AG08395 (cell line): ENCODE measurements around the gene AKR1C1.
"Not testable (repeated sequence)": the region's sequence is repeated elsewhere in the genome, so short reads cannot be mapped to it uniquely, and the experiment has no call there.

Experiments
- DNase-seq: peaks from one replicate; pipeline ENCODE4 v3.0.0; 2012; ENCODE audit warnings: mixed read lengths, low spot score

AKR1C1 gene

GRCh38 chr10:4983615-4984216 is 20.5 kb downstream of the AKR1C1 start:
- DNase-seq, result no peak

- DNase-seq, result no peak
Measured at GRCh38 chr10:4984223-4984622, 21.0 kb downstream of the AKR1C1 start.

GRCh38 chr10:4984971-4985594 is 21.9 kb downstream of the AKR1C1 start:
- DNase-seq, result peak; percentile 15

- not testable (repeated sequence) for DNase-seq
Measured at GRCh38 chr10:4988000-4988641, 24.9 kb downstream of the AKR1C1 start.

- no peak for DNase-seq
Measured at GRCh38 chr10:4990217-4990616, 27.0 kb downstream of the AKR1C1 start.

GRCh38 chr10:4991463-4991862 is 28.2 kb downstream of the AKR1C1 start:
- not testable (repeated sequence) for DNase-seq

GRCh38 chr10:4992564-4992963 is 29.3 kb downstream of the AKR1C1 start:
- DNase-seq, result not testable (repeated sequence)

- not testable (repeated sequence) for DNase-seq
Measured at GRCh38 chr10:4994260-4994659, 31.0 kb downstream of the AKR1C1 start.

- DNase-seq, result no peak
Measured at GRCh38 chr10:4998671-4999070, 35.5 kb downstream of the AKR1C1 start.

- no peak for DNase-seq
Measured at GRCh38 chr10:5002013-5002727, 39.0 kb downstream of the AKR1C1 start.

- DNase-seq, result not testable (repeated sequence)
Measured at GRCh38 chr10:5003127-5004029, 40.2 kb downstream of the AKR1C1 start, which contains the start of gene AKR1C2. AKR1C2 (minus strand) TSS chr10:5003857; CDS start chr10:5003835, 22 bp downstream.

GRCh38 chr10:5004030-5004385 is 40.8 kb downstream of the AKR1C1 start:
- not testable (repeated sequence) for DNase-seq

- not testable (repeated sequence) for DNase-seq
Measured at GRCh38 chr10:5004501-5004900, 41.3 kb downstream of the AKR1C1 start.

- not testable (repeated sequence) for DNase-seq
Measured at GRCh38 chr10:5008857-5009548, 45.8 kb downstream of the AKR1C1 start.

- DNase-seq, result not testable (repeated sequence)
Measured at GRCh38 chr10:5010043-5010442, 46.8 kb downstream of the AKR1C1 start.

- DNase-seq, result not testable (repeated sequence)
Measured at GRCh38 chr10:5011392-5011791, 48.2 kb downstream of the AKR1C1 start.

- DNase-seq, result no peak
Measured at GRCh38 chr10:5012595-5012994, 49.4 kb downstream of the AKR1C1 start.

- DNase-seq, result no peak
Measured at GRCh38 chr10:5013385-5013784, 50.2 kb downstream of the AKR1C1 start.

- DNase-seq, result not testable (repeated sequence)
Measured at GRCh38 chr10:5014200-5014910, 51.1 kb downstream of the AKR1C1 start.

- peak; percentile 19 for DNase-seq
Measured at GRCh38 chr10:5014936-5015335, 51.7 kb downstream of the AKR1C1 start.
